K562 (cell line): ENCODE measurements around the gene ATG10. TPM values are rescaled to one million over a fixed set of nuclear protein-coding genes. Genes with fewer than 3 reads are reported as not detected.

Experiments
- CBFA2T2 ChIP-seq: fragments of 450-650 bp; conservative IDR thresholded peaks from 2 replicates; pipeline ENCODE4 v1.6.1; 2017; ENCODE audit warnings: mild to moderate bottlenecking
- CREB1 ChIP-seq, 2 experiments: sonication (generic) in 1 of 2; formaldehyde crosslinking in 1 of 2; IDR thresholded peaks; 2 replicates each; pipeline versions ENCODE4 v1.6.1 to v1.8.0; 2012 to 2022; ENCODE audit warnings: inconsistent platforms in 1 of 2, mild to moderate bottlenecking in 1 of 2, missing genetic modification reagents in 1 of 2, moderate library complexity in 1 of 2
- CTBP1 ChIP-seq: fragments of 450-650 bp; IDR thresholded peaks from 2 replicates; pipeline ENCODE4 v1.6.1; 2016; ENCODE audit warnings: borderline replicate concordance
- EWSR1 ChIP-seq: fragments of 450-650 bp; IDR thresholded peaks from 2 replicates; pipeline ENCODE4 v1.6.1; 2018; ENCODE audit warnings: borderline replicate concordance, mild to moderate bottlenecking, low read depth, moderate library complexity; ENCODE audit not compliant: partially characterized antibody
- FUS ChIP-seq: fragments of 200-400 bp; formaldehyde crosslinking; optimal IDR thresholded peaks from 2 replicates; pipeline ENCODE3; 2017; ENCODE audit warnings: low read depth, low read length
- KLF6 ChIP-seq: fragments of 250-450 bp; sonication (Bioruptor Pico); IDR thresholded peaks from 2 replicates; pipeline ENCODE4 v1.4.0; 2020; ENCODE audit warnings: mild to moderate bottlenecking, moderate library complexity, borderline replicate concordance
- NR4A1 ChIP-seq, 2 experiments: fragments of 250-450 bp in 1 of 2; fragments of 450-650 bp in 1 of 2; sonication (Bioruptor Pico) in 1 of 2; IDR thresholded peaks; 2 replicates each; pipeline versions ENCODE4 v1.4.0 to v1.6.1; 2016 to 2020; ENCODE audit warnings: mild to moderate bottlenecking in 2 of 2, missing compliant biosample characterization in 1 of 2, missing genetic modification characterization in 1 of 2, moderate library complexity in 1 of 2
- POLR2AphosphoS2 ChIP-seq: IDR thresholded peaks from 2 replicates; pipeline ENCODE4 v1.6.1; 2012; ENCODE audit warnings: low read length, improper control_type of control experiment
- RCOR1 ChIP-seq, 2 experiments: IDR thresholded peaks; 2 replicates each; pipeline ENCODE4 v1.6.1; 2012; ENCODE audit warnings: low read depth in 2 of 2, low read length in 2 of 2, borderline replicate concordance in 1 of 2, improper control_type of control experiment in 1 of 2
- SRF ChIP-seq, 2 experiments: fragments of 250-450, 450-650 bp in 1 of 2; sonication (Bioruptor Pico) in 1 of 2; sonication (generic) in 1 of 2; formaldehyde crosslinking; IDR thresholded peaks; 2 replicates each; pipeline versions ENCODE4 v1.5.0 to v1.5.1; 2020 to 2022; ENCODE audit warnings: mild to moderate bottlenecking in 1 of 2, missing genetic modification reagents in 1 of 2
- STAG1 ChIP-seq: sonication (generic); formaldehyde crosslinking; IDR thresholded peaks from 2 replicates; pipeline ENCODE4 v1.5.0; 2020; ENCODE audit warnings: missing genetic modification reagents, borderline replicate concordance
- TCF3 ChIP-seq: sonication (generic); formaldehyde crosslinking; IDR thresholded peaks from 2 replicates; pipeline ENCODE4 v1.4.0; 2020; ENCODE audit warnings: mild to moderate bottlenecking, missing genetic modification reagents
- ZFP36 ChIP-seq: fragments of 150-350 bp; IDR thresholded peaks from 2 replicates; pipeline ENCODE4 v1.6.1; 2018; ENCODE audit warnings: low read length, low read depth; ENCODE audit not compliant: partially characterized antibody
- polyA plus RNA-seq, 8 experiments: library from polyadenylated mRNA; depleted of rRNA in 4 of 8; stranded (reverse) in 5 of 8; unstranded in 3 of 8; fragments of >200 nt; fragmentation: Nextera tagmentation in 2 of 8; fragmentation: Illumina TruSeq in 1 of 8; extraction: Ambion mirVana in 2 of 8; extraction: Trizol in 1 of 8; gene quantifications; 2 replicates each; pipeline versions ENCODE4 v1.2.1 to v1.2.3, GENCODE V29; 2011 to 2014; ENCODE audit warnings: inconsistent platforms in 1 of 8, missing spikeins in 1 of 8
- total RNA-seq, 7 experiments: library from RNA; depleted of rRNA in 6 of 7; stranded (reverse); fragments of >200 nt in 6 of 7; fragmentation: Illumina TruSeq in 2 of 7; extraction: Trizol in 2 of 7; gene quantifications; 2 replicates each; pipeline versions ENCODE4 v1.2.1 to v1.2.3, GENCODE V29; 2011 to 2021; ENCODE audit warnings: low replicate concordance in 1 of 7
- TF ChIP-seq, protein P1 (sequence below): fragments of 200-800 bp; sonication (Bioruptor generic); IDR thresholded peaks from 2 replicates; pipeline ENCODE4 v1.6.1; 2016; ENCODE audit warnings: missing genetic modification characterization, missing compliant biosample characterization
- TF ChIP-seq, protein P2 (sequence below), 2 experiments: fragments of 450-650 bp; IDR thresholded peaks; 2 replicates each; pipeline ENCODE4 v1.6.1; 2018; ENCODE audit warnings: mild to moderate bottlenecking in 2 of 2, low read depth in 1 of 2; ENCODE audit not compliant: partially characterized antibody in 2 of 2

ATG10 gene
- total and polyA plus RNA-seq, 9 of the 15 experiments (the other 6 are each of a cell fraction or from before 2014, with no cell fraction given) = 7.0 to 18.8 (median 14.6) TPM

DNA sequence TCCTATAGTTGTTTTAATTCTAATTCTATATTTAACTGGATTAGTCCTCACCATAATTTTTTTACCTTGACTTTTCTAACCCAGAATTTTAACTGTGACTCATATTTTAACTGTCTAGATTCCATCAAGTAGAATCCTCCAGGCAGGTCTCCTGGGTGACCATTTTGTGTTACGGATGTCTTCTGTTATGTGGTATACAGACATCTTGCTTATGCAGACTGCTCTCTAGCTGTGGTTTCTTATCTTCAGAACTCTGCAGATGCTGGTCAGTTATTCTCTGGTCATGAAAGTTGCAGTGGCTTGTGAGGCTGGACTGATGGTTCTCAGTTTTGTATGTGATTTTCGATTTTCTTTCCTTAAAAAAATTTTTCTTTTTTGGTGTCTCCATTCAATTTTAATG, 139.4 kb downstream of the ATG10 start (continued):
- TF ChIP-seq, protein P1, sequence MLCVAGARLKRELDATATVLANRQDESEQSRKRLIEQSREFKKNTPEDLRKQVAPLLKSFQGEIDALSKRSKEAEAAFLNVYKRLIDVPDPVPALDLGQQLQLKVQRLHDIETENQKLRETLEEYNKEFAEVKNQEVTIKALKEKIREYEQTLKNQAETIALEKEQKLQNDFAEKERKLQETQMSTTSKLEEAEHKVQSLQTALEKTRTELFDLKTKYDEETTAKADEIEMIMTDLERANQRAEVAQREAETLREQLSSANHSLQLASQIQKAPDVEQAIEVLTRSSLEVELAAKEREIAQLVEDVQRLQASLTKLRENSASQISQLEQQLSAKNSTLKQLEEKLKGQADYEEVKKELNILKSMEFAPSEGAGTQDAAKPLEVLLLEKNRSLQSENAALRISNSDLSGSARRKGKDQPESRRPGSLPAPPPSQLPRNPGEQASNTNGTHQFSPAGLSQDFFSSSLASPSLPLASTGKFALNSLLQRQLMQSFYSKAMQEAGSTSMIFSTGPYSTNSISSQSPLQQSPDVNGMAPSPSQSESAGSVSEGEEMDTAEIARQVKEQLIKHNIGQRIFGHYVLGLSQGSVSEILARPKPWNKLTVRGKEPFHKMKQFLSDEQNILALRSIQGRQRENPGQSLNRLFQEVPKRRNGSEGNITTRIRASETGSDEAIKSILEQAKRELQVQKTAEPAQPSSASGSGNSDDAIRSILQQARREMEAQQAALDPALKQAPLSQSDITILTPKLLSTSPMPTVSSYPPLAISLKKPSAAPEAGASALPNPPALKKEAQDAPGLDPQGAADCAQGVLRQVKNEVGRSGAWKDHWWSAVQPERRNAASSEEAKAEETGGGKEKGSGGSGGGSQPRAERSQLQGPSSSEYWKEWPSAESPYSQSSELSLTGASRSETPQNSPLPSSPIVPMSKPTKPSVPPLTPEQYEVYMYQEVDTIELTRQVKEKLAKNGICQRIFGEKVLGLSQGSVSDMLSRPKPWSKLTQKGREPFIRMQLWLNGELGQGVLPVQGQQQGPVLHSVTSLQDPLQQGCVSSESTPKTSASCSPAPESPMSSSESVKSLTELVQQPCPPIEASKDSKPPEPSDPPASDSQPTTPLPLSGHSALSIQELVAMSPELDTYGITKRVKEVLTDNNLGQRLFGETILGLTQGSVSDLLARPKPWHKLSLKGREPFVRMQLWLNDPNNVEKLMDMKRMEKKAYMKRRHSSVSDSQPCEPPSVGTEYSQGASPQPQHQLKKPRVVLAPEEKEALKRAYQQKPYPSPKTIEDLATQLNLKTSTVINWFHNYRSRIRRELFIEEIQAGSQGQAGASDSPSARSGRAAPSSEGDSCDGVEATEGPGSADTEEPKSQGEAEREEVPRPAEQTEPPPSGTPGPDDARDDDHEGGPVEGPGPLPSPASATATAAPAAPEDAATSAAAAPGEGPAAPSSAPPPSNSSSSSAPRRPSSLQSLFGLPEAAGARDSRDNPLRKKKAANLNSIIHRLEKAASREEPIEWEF = no peak
- peak; percentile 70 for TF ChIP-seq TCF3 (CRISPR knock-in tag)
- TF ChIP-seq SRF (CRISPR knock-in tag; IDR thresholded peaks at IDR 0.05) = no peak
- TF ChIP-seq RCOR1 (IDR thresholded peaks at IDR 0.05; ENCODE audit: borderline replicate concordance in 1 of 2, low read depth in 2 of 2, low read length in 2 of 2) = peak in 1 of 2 experiments; percentile 85; a peak in 2 of 4 replicates
- peak; percentile 3 for TF ChIP-seq ZFP36
- no peak for TF ChIP-seq NR4A1 (CRISPR knock-in tag; IDR thresholded peaks at IDR 0.05)
- TF ChIP-seq NR4A1 (tag; IDR thresholded peaks at IDR 0.05) = no peak
- TF ChIP-seq STAG1 (CRISPR knock-in tag) = no peak
- TF ChIP-seq CREB1 (IDR thresholded peaks at IDR 0.05) = no peak
- TF ChIP-seq CREB1 (CRISPR knock-in tag; IDR thresholded peaks at IDR 0.05) = no peak
- no peak for TF ChIP-seq KLF6 (CRISPR knock-in tag)
- peak; percentile 40 for TF ChIP-seq CBFA2T2
- TF ChIP-seq, protein P2, sequence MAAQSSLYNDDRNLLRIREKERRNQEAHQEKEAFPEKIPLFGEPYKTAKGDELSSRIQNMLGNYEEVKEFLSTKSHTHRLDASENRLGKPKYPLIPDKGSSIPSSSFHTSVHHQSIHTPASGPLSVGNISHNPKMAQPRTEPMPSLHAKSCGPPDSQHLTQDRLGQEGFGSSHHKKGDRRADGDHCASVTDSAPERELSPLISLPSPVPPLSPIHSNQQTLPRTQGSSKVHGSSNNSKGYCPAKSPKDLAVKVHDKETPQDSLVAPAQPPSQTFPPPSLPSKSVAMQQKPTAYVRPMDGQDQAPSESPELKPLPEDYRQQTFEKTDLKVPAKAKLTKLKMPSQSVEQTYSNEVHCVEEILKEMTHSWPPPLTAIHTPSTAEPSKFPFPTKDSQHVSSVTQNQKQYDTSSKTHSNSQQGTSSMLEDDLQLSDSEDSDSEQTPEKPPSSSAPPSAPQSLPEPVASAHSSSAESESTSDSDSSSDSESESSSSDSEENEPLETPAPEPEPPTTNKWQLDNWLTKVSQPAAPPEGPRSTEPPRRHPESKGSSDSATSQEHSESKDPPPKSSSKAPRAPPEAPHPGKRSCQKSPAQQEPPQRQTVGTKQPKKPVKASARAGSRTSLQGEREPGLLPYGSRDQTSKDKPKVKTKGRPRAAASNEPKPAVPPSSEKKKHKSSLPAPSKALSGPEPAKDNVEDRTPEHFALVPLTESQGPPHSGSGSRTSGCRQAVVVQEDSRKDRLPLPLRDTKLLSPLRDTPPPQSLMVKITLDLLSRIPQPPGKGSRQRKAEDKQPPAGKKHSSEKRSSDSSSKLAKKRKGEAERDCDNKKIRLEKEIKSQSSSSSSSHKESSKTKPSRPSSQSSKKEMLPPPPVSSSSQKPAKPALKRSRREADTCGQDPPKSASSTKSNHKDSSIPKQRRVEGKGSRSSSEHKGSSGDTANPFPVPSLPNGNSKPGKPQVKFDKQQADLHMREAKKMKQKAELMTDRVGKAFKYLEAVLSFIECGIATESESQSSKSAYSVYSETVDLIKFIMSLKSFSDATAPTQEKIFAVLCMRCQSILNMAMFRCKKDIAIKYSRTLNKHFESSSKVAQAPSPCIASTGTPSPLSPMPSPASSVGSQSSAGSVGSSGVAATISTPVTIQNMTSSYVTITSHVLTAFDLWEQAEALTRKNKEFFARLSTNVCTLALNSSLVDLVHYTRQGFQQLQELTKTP (IDR thresholded peaks at IDR 0.05; ENCODE audit: low read depth in 1 of 2, partially characterized antibody in 2 of 2) = no peak
- peak; percentile 47; the same call in 1 of the 2 replicates for TF ChIP-seq CTBP1
- TF ChIP-seq EWSR1 = no peak
- TF ChIP-seq POLR2AphosphoS2 = no peak
- TF ChIP-seq FUS = no peak
